ENCODE measurements around the gene BUD13. TPM values are rescaled to one million over a fixed set of nuclear protein-coding genes. Genes with fewer than 3 reads are reported as not detected.

The BUD13 gene
- total and polyA plus RNA-seq, 2 of the 4 experiments (the other 2 are of a cell fraction), result 11.2 to 14.0 TPM

GRCh38 chr11:116732271-116733042 lies 40.3 kb downstream of the BUD13 start:
- no peak overlapping the region for H2AK9ac ChIP-seq (replicated peaks; ENCODE audit: low read depth, low read length, poor library complexity)
- H3K18ac ChIP-seq (ENCODE audit: low read depth, low read length), result no peak overlapping the region
- H4K8ac ChIP-seq (ENCODE audit: low read depth in 2 of 2, low read length in 2 of 2), result no peak overlapping the region
- no peak overlapping the region for H2AK5ac ChIP-seq (ENCODE audit: low read depth, low read length)
- no peak overlapping the region for H3K27ac ChIP-seq (ENCODE audit: insufficient read depth, low read length)
- no peak overlapping the region for H3K9ac ChIP-seq (ENCODE audit: low read depth, low read length)
- no peak overlapping the region for H3K14ac ChIP-seq (replicated peaks; ENCODE audit: low read depth, low read length)
- BruUV-seq (replicated peaks), result no TSS peak
- in situ Hi-C loops (cut with MboI; ENCODE audit: low sequenced_read_pairs) (no loop called here), dilution Hi-C loops (cut with HindIII; ENCODE audit: low sequenced_read_pairs, unreplicated experiment) (no loop called here), intact Hi-C loops (cut with micrococcal nuclease) (loop anchor here (1.0 kb wide), 1 partner anchor 374 kb away; no protein-coding TSS in a partner anchor)
- no peak overlapping the region for H3K4me2 ChIP-seq (ENCODE audit: low read depth, low read length)
- WGBS, 2 experiments (ENCODE audit: extremely low coverage in 2 of 2, insufficient read length in 1 of 2), result 23% methylated on average over 16 of the region's 25 CpGs; no CpG with 5 or more reads in 1 of the 2 experiments
- no peaks in the 10 kb centered on the region for H3K79me1 ChIP-seq (ENCODE audit: low read depth in 1 of 2, low read length in 2 of 2)
- ChIA-PET POLR2A (ENCODE audit: unreplicated experiment) (no interaction called here), CTCF (interaction anchor here (0.6 to 1.7 kb wide), 4 partner anchors 9 to 368 kb away, joined by 3 to 11 read pairs (median 4); no protein-coding TSS in a partner anchor)
- no peak overlapping the region for H4K91ac ChIP-seq (ENCODE audit: insufficient read depth, low read depth, low read length)
- peak overlapping the region; percentile 58 for H2AFZ ChIP-seq (replicated peaks; ENCODE audit: low read length, poor library complexity)
- TF ChIP-seq CHD1 (IDR thresholded peaks at IDR 0.05; ENCODE audit: low read depth, low read length), result no peak
- TF ChIP-seq FOS (IDR thresholded peaks at IDR 0.05; ENCODE audit: low read depth, low read length), result no peak
- no peak for TF ChIP-seq RCOR1 (IDR thresholded peaks at IDR 0.05; ENCODE audit: insufficient replicate concordance, low read length)
- TF ChIP-seq POLR2A (IDR thresholded peaks at IDR 0.05; ENCODE audit: low read depth, low read length), result no peak
- TF ChIP-seq SMC3 (IDR thresholded peaks at IDR 0.05; ENCODE audit: low read depth, low read length), result peak; percentile 71; the same call in 1 of the 2 replicates
- TF ChIP-seq USF2 (IDR thresholded peaks at IDR 0.05; ENCODE audit: low read depth, low read length), result no peak
- TF ChIP-seq, protein P1, sequence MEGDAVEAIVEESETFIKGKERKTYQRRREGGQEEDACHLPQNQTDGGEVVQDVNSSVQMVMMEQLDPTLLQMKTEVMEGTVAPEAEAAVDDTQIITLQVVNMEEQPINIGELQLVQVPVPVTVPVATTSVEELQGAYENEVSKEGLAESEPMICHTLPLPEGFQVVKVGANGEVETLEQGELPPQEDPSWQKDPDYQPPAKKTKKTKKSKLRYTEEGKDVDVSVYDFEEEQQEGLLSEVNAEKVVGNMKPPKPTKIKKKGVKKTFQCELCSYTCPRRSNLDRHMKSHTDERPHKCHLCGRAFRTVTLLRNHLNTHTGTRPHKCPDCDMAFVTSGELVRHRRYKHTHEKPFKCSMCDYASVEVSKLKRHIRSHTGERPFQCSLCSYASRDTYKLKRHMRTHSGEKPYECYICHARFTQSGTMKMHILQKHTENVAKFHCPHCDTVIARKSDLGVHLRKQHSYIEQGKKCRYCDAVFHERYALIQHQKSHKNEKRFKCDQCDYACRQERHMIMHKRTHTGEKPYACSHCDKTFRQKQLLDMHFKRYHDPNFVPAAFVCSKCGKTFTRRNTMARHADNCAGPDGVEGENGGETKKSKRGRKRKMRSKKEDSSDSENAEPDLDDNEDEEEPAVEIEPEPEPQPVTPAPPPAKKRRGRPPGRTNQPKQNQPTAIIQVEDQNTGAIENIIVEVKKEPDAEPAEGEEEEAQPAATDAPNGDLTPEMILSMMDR (conservative IDR thresholded peaks at IDR 0.05; ENCODE audit: low read depth, low read length), result peak; percentile 77
- TF ChIP-seq MAFK (IDR thresholded peaks at IDR 0.05; ENCODE audit: low read depth, low read length), result no peak
- TF ChIP-seq NFE2L2 (IDR thresholded peaks at IDR 0.05; ENCODE audit: low read depth, low read length), result no peak
- no peak for TF ChIP-seq BHLHE40 (IDR thresholded peaks at IDR 0.05; ENCODE audit: low read depth, low read length)
- no peak for TF ChIP-seq RFX5 (IDR thresholded peaks at IDR 0.05; ENCODE audit: low read depth, low read length)
- peak; percentile 58 for TF ChIP-seq RAD21 (IDR thresholded peaks at IDR 0.05; ENCODE audit: low read length)
- no peak for TF ChIP-seq MAZ (IDR thresholded peaks at IDR 0.05; ENCODE audit: borderline replicate concordance, low read depth, low read length)
- H3K56ac ChIP-seq (ENCODE audit: extremely low read depth, insufficient read depth, low read length), result no peak overlapping the region
- no peaks in the 10 kb centered on the region; the same call in 1 of the 2 replicates for H3K4me1 ChIP-seq (ENCODE audit: control insufficient read depth, insufficient read depth, low read length)
- DNase-seq (peak; percentile 68), ATAC-seq (ENCODE audit: low read depth) (peak; percentile 99)
- no peak overlapping the region for H2BK120ac ChIP-seq (ENCODE audit: low read depth, low read length)
- no peak overlapping the region for H2BK5ac ChIP-seq (ENCODE audit: low read depth, low read length, poor library complexity, severe bottlenecking)
- H3K4me3 ChIP-seq (ENCODE audit: insufficient read depth, low read depth, low read length), result no peak overlapping the region
- no peaks in the 10 kb centered on the region for H3K36me3 ChIP-seq (ENCODE audit: control insufficient read depth, insufficient read depth, low read length)
- H3K9me3 ChIP-seq (ENCODE audit: control insufficient read depth, insufficient read depth, low read length), result no peaks in the 10 kb centered on the region
- H3K23ac ChIP-seq (ENCODE audit: low read depth, low read length), result no peak overlapping the region
- no peaks in the 10 kb centered on the region for H3K9me1 ChIP-seq (ENCODE audit: insufficient read depth, low read length)
- H3K27me3 ChIP-seq (ENCODE audit: control insufficient read depth, insufficient read depth, low read length), result peaks cover 20% of the 10 kb centered on the region; the same call in 1 of the 2 replicates
- H2BK15ac ChIP-seq (ENCODE audit: low read depth, low read length), result no peak overlapping the region
- H4K20me1 ChIP-seq (ENCODE audit: insufficient read depth, low read length), result no peaks in the 10 kb centered on the region
- H3K4ac ChIP-seq (ENCODE audit: low read depth, low read length), result no peak overlapping the region
- H4K5ac ChIP-seq (ENCODE audit: low read depth, low read length), result no peak overlapping the region
- no peak overlapping the region for H2BK20ac ChIP-seq (ENCODE audit: low read depth, low read length)

Data from IMR-90 (cell line).